ENCODE data around the gene ESRRA.

The ESRRA gene

DNA sequence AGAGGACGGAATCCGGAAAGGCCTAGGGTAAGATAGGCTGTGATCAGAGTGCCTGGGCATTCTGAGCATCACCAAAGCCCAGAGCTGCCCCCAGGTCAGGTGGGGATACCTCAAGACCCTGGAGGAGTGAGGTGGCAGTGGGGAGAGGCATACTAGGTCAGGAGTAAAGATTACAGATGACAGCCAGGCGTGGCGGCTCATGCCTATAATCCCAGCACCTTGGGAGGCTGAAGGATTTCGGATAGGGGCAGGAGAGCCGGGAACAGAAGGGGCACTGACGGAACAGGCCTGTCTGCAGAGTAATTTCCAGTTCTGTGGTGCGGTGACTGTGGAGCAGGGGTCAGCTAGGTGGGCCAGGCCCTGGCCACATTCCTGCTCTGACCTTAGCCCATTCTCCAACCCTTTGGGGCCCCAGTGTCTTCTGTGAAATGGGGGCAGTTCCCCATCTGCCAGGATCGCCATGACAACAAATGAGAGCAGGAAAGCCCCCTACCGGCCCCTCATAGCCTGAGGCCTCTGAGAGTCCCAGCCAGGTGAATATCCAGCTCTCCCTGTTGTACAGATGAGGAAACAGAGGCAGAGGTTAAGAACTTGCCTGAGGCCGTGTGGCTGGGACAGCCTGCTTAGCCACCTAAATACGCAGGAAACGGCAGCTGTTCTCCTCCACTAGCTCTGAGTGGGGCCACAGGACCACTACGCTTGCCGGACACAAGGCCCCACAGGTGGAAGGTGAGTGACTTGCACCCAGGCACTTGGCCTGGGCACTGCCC lies 30.1 kb upstream of the ESRRA start:
- no peak for DNase-seq

DNA sequence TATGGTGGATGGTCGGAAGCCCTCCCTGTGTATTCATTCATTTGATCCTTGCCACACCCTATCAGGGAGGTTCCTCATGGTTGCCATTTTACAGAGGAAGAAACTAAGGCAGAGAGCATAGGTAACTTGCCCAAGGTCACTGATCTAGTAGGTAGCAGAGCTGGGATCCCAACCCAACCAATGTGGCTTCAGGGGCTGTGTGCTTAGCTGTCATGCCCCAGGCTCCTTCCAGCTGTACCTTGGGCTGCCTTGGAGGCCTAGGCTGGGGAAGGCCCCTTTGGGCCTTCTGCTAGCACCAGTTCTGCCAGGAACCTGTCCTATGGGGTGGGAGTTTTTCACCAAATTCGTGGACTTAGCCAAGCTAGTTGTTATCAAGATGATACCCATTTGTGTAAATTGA lies 29.5 kb upstream of the ESRRA start:
- DNase-seq, result no peak

DNA sequence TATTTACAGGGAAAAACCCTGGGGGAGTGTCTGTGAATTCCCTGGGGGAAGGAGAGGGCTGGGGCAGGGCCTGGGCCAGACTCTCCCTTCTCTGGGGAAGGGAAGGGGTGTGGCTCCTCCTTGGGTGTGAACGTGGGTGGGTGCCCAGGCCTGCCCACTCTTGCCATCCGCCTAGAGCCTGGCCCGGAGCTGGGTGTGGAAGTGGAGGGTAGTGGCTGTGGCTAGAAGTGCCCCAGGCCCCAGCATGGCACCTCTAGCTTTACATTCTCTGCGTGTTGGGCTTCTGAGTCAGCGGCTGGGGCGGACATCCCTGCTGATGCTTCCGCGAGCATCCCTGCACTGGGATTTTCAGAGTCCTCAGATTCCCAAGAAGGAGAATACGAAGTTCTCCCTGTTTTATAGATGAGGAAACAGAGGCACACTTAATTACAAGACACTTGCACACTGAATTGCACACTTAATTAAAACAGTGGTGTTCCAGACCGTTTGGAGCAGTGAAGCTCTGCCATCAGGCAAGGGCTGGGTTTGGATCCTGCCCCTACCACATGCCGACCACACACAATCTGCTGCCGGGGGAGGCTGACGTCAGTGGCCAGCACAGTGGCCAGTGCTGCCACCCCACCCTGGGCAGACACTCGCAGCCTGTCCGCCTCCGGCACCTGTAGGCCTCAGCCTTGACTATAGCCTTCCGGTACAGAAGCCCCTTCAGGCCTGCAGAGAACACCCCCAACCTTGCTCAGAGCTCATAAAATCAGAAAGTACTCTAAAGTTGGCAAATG lies 28.5 kb upstream of the ESRRA start:
- peak; percentile 99 for DNase-seq

DNA sequence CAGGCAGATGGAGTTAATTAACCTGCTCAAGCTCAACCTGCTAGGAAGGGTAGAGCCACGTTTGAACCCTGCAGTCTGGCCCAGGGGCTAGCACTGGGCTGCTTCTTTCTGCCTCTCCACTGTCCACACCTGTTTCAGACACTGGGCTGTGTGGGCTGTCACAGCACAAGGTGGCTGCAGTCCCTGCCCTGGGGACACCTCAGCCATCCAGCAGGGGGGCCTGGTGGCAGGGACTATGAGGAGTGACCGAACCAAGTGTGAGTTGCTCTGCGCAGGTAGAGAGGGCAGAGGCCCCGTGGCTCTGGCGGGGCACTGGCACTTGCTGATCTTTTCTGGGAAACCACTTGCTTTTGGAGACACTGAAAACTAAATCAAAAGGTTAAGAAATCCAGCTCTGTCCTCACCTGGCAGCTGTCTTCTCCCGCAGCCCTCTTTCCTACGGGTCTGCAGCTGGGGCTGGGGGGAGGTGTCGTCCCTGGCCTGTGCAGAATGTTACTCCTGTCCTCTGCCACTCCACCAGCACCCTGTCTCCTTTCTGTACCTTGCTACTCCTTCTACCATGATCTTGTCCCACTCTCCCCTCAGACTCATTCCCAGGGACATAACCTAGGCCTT lies 26.6 kb upstream of the ESRRA start:
- no peak for DNase-seq

DNA sequence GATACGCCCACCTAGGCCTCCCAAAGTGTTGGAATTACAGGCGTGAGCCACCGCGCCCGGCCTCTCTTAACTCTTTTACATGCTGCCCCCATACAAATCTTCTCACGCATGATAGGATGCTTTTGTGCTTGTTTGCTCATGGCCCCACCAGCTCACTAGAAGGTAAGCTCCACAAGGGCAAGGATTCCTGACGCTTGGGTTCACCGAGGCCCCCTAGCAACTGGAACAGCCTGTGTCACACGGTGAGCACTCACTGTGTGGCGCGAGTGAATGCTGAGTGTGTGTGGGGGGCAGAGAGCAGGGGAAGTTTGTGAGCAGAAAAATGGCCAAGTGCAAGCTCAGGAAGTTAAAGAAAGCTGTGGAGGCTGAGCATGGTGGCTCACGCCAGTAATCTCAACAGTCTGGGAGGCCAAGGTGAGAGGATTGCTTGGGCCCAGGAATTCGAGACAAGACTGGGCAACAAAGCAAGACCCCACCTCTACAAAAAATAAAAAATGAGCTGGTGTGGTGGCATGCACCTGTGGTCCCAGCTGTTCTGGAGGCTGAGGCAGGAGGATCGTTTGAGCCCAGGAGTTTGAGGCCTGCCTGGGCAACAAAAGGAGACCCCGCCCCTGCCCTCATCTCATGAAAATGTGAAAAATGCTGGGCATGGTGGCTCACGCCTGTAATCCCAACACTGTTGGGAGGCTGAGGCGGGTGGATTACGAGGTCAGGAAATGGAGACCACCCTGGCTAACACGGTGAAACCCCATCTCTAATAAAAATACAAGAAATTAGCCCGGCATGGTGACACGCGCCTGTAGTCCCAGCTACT lies 23.2 kb upstream of the ESRRA start:
- DNase-seq, result no peak

DNA sequence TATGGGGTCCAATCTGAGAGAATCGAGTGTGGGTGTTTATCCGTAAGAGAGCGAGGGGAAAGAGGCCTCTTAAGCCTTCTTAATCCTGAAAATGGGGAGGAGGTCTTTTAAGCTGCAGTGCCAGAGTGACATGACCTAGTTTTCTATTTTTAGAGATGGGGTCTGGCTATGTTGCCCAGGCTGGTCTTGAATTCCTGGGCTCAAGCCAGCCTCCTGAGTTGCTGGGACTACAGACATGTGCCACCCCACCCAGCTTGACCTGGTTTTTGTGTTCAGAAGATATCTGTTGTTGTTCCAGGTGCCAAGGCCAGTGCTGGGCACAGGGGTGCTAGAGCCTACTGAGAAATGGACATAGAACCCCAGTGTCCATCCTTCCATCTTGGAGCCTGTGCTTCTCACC lies 22.2 kb upstream of the ESRRA start:
- DNase-seq, result no peak

DNA sequence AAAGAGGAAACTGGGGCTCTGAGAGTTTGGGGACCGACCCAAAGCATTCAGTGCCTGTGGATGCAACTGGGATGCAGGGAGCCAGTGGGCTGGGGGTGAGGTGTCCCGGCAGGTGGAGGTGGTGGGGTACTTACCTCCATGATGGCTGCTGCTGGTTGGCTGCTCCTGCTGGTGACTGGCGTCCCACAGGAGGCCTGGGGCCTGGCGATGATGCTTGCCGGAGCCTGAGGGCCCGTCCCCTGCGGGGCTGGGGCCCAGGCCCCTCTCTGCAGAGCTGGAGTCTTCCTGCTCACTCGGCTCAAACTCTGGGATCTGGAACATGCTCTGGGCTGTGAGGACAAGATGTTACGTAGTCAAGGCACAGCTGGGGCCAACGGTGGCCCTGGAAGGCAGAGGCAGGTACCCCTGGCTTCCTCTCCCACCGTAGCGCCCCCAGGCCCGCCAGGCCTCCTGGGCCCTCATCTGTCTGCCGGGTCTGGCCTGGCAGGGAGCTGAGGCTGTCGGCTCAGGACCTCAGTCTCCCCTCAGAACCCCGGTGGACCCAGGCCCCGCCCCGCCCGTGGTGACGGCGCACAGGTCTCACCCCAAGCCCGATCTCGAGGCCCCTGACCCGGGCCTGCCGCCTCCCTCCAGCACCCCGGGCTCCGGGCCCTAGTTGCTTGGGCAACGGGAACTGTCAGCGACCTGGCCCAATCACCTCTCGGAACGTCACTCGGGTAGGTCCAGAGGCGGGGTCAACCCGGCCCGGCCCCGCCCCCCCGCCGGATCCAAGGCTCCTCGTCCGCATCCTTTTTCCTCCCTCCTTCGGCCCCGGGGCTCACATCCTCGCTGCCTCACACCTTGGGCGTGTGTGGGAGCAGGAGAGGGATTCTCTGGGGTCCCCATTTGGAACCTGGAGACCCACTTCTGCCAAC lies 21.0 kb upstream of the ESRRA start, which contains the start of gene BAD:
Gene BAD, minus strand, starts transcription at position 618 of the 914 bp plus-strand sequence. Its CDS starts 297 bp downstream, at position 321.
- peak; percentile 89 for DNase-seq

DNA sequence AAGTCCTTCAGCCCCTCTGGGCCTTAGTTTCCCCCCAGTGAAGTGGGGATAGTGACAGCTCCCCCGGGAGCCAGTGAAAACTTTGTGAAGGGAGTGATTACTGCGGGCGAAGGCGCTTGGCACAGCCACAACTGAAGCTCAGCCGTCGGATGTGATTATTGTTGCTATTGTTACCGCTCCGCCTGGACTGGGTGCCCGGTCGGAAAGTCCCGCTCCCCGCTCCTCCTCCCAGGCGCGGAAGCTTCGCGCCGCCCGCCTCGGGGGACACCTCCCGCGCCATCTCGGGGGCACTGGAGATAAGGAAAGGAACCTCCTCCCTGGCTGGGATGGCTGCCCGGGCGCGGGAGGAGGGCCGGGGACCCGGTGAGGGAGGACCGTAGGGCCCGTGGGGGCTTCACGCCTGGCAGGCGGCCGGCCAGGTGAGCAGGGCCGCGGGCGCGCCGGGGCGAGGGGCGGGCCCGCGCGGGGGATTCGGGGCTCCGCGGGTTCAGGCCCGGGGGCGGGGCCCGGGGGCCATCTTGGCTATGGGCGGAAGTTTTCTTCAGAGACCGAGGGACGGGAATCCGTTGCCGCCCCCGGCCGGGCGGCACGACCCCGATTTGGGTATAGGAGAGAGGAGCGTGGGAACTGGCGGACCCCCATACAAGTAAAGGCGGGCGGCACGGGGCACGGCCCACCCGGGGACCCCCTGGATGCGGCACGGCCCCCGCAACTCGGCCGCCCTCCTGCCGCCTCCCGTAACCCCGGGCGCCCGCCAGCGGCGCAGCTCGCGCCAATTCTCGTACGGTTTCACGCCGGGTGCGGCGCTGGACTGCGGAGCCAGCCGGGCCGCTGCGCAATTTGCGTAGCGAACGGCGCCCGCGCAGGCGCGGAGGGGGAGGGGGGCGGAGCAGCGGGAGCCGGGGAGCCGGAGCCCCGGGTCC lies 20.1 kb upstream of the ESRRA start, which contains the start of gene GPR137:
Gene GPR137, plus strand, starts transcription at position 887 of the 923 bp plus-strand sequence. CDS start 677 bp downstream, outside the sequence.
- peak; percentile 85 for DNase-seq

DNA sequence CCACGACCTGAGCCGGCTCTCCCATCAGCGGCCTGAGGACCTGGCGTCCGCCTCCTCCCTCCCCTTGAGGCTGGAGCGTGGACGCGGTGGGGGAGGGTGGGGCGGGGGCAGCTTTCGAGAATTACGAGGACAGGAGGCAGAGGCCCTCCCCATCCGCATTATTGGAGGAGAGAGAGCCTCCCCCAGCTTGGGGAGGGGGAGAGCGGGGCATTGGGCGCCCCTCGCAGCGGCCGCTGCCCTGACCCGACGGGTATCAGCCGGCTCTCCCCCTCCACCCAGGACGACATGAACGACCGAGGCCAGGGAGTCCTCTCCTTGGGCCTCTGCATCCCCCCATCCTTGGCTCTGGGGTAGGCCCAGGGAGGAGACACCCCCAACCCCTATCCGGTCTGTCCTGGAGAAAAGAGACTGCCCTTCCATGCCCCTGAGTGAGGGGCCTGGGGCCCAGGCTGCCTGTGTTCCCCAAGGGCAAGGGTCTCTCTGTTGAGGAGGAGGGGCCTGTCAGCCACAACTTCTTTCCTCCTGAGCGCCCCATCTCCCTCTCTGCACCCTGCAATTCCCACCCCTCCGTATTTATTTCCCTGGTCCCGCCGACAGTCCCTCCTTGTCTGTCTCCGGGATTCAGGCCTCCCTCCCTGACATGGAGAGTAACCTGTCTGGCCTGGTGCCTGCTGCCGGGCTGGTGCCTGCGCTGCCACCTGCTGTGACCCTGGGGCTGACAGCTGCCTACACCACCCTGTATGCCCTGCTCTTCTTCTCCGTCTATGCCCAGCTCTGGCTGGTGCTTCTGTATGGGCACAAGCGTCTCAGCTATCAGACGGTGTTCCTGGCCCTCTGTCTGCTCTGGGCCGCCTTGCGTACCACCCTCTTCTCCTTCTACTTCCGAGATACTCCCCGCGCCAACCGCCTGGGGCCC lies 19.2 kb upstream of the ESRRA start:
- no peak for DNase-seq

DNA sequence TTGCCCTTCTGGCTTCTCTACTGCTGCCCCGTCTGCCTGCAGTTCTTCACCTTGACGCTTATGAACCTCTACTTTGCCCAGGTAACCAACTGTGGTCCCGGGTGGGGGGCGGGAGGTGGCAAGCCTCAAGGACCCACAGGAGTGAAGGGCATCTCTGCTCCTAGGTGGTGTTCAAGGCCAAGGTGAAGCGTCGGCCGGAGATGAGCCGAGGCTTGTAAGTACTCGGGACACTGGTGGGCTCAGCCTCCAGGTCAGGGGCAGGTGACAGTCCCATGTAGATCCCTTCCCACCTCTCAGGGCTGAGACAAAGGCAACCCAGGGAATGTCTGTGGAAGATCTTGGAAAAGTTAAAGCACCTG lies 18.5 kb upstream of the ESRRA start:
- DNase-seq, result no peak

DNA sequence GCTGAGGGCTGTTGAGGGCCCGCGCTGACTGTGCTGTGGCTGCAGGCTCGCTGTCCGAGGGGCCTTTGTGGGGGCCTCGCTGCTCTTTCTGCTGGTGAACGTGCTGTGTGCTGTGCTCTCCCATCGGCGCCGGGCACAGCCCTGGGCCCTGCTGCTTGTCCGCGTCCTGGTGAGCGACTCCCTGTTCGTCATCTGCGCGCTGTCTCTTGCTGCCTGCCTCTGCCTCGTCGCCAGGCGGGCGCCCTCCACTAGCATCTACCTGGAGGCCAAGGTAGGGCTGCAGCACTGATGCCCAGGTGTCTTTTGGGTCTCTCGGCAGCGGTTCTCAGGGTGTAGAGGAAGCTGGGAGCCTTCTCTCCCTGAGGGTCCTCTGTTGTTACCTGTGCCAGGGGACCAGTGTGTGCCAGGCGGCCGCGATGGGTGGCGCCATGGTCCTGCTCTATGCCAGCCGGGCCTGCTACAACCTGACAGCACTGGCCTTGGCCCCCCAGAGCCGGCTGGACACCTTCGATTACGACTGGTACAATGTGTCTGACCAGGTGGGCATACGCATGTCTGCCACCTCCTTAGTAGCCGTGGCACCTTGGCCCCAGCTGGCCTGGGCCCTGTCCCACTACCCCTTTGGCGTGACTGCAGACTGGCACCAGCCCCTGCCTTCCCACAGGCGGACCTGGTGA lies 17.5 kb upstream of the ESRRA start:
- DNase-seq, result no peak

DNA sequence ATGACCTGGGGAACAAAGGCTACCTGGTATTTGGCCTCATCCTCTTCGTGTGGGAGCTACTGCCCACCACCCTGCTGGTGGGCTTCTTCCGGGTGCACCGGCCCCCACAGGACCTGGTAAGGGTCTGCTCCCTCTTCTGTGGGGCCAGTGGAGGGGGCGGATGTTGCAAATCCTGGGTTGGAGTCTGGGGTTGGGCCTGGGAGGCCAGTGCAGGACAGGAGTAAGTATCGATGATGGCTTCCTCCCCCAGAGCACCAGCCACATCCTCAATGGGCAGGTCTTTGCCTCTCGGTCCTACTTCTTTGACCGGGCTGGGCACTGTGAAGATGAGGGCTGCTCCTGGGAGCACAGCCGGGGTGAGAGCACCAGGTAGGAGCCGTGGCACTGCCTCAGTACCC lies 17.0 kb upstream of the ESRRA start:
- DNase-seq, result no peak

DNA sequence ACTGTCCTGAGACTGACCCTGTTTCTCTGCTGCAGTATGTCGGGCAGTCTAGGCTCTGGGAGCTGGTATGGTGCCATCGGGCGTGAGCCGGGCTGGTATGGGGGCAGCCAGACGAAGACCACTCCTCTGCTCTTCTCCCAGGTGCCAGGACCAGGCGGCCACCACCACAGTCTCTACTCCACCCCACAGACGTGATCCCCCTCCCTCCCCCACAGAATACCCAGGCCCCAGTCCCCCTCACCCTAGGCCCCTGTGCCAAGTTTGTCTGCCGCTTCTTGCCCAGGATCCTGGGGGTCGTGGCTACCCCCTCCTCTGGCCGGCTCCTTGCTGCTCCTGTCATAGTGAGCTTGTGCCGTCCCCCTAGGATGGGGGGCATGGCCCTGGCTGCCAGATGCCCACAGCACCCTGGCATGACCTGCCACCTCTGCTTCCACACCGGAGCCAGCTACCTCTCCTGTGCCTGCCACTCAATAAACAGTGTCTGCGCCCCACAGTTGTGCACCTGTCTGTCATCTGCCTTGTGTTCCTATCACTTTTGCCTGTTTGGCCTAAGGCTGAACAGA lies 16.2 kb upstream of the ESRRA start:
- DNase-seq, result no peak

DNA sequence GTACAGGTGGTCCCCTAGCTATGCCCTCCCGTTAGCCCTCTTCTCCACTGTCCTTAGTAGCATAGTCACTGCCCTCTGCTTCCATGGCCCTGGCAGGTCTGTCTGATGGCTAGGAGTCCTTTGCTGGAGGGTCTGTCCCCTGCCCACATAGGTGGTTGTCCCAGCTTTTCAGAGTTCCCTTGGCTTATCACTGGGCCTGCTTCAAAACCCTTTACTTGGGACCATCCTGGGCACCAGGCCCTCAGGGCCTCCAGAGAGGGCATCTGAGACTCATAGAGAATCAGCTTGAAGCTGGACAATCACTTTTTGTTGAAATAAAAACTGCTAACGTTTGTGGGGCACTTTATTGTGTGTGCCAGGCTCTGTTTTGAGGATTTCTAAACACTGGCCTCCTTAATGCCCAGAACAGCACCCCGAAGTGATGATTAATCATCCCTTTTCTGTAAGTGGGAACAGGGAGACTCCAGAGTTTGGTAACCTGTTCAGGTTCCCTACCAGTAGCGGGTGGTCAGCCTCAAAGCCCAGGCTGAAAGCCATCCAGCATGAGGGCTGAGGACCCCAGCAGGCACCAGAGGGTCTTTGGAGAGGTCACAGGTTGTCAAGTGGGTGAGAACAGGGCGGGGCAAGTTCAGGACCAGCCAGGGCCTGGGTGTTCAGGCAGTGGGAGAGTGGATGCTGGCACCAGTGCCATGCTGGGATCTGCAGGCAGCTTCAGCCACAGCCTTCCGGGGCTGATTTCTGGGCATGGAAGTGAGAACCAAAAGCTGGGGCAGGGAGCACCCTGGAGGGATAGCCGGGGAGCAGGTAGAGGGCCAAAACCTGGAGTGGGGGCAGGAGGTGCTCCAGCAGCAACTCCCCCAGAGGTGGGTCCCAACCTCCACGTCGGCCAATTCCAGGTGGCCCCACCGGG lies 14.7 kb upstream of the ESRRA start:
- DNase-seq, result no peak

DNA sequence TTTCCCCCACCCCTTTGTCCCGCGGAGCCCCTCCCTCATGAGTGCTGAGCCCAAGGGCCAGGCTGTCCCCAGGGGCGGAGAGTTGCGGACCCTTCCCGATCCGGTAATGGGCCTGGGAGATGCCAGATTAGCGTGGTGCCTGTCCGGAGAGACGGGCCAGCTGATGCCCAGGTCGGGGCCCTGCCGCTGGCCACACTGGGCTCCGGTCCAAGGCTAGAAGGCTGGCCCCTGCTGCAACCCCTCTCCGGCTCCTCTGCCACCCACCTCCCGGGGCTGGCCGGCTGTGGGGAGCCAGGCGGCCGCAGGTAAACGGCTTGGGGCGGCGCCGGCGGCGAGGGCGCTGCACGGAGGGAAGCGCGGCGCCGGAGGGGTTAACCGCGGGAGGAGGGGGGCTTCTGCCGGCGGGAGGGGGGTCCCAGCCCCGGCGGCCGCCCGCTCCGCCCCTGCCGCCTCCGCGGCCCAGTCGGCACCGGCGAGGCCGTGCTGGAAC lies 14.0 kb upstream of the ESRRA start, which contains the start of gene KCNK4:
Gene KCNK4, plus strand, starts transcription at position 41 of the 490 bp plus-strand sequence. CDS start 1,717 bp downstream, outside the sequence.
- DNase-seq, result no peak

DNA sequence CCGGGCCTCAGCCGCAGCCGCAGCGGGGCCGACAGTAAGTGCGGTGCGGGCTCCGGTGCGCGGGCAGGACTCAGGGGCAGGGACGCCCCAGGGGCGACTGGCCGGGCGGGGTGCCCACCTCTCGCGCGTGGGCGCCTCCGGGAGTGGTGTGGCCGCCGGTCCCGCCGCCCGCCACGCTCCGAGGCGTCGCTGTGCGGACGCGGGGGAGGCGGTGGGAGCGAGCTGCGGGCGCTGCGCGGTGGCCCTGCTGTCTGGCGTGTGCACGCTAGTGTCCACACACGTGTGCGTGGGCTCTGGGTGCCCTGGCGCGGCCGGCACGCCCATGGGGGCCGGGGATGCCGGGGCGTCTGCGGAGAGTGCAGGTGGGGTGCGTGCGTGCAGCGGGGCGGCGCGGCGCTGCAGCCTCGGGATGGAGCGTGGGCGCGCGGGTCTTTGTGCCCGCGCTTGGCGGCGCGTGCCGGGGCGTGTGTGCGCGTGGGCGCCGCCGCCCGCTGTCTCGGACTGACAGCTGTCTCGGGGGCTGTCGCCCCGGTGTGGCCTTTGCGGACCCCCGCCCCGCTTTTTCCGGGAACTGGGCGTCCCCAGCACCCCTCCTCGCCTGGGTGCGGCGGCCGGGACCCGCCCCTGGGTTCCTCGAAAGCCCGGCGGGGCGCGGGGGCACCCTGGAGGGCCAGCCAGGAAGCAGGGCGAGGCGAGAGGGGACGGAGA lies 13.4 kb upstream of the ESRRA start:
- DNase-seq, result no peak
